ENCODE data around the gene CTRB2.

Gene CTRB2

GRCh38 chr16:75195811-75196790 is 10.9 kb downstream of the CTRB2 start:
- TF ChIP-seq ZFX (IDR thresholded peaks at IDR 0.05; ENCODE audit: borderline replicate concordance) (no peak), CTCF (IDR thresholded peaks at IDR 0.05) (no peak)
- no peak overlapping the region for H3K27ac ChIP-seq

- TF ChIP-seq CTCF (IDR thresholded peaks at IDR 0.05) (no peak), ZFX (IDR thresholded peaks at IDR 0.05; ENCODE audit: borderline replicate concordance) (no peak)
- no peak overlapping the region for H3K27ac ChIP-seq
Observed at GRCh38 chr16:75193730-75194444, 13.1 kb downstream of the CTRB2 start.

- TF ChIP-seq ZFX (IDR thresholded peaks at IDR 0.05; ENCODE audit: borderline replicate concordance): no peak
- TF ChIP-seq CTCF (IDR thresholded peaks at IDR 0.05): no peak
- no peak overlapping the region for H3K27ac ChIP-seq
Observed at GRCh38 chr16:75193265-75193650, 13.7 kb downstream of the CTRB2 start.

- no peak overlapping the region for H3K27ac ChIP-seq
- TF ChIP-seq ZFX (IDR thresholded peaks at IDR 0.05; ENCODE audit: borderline replicate concordance): no peak
- TF ChIP-seq CTCF (IDR thresholded peaks at IDR 0.05): no peak
Observed at GRCh38 chr16:75192606-75193264, 14.2 kb downstream of the CTRB2 start.

- no peak for TF ChIP-seq ZFX (IDR thresholded peaks at IDR 0.05; ENCODE audit: borderline replicate concordance)
- no peak for TF ChIP-seq CTCF (IDR thresholded peaks at IDR 0.05)
- H3K27ac ChIP-seq: no peak overlapping the region
Observed at GRCh38 chr16:75189638-75190245, 17.2 kb downstream of the CTRB2 start.

GRCh38 chr16:75188832-75189477 is 18.0 kb downstream of the CTRB2 start:
- no peak for TF ChIP-seq ZFX (IDR thresholded peaks at IDR 0.05; ENCODE audit: borderline replicate concordance)
- TF ChIP-seq CTCF (IDR thresholded peaks at IDR 0.05): no peak
- no peak overlapping the region for H3K27ac ChIP-seq
